Measurements from ENCODE around the gene CASP8.

The CASP8 gene

GRCh38 chr2:201264472-201265173 lies 4.3 kb downstream of the CASP8 start:
- Histone ChIP-seq H3K4me1 (ENCODE audit: low read depth, poor library complexity, severe bottlenecking) (peaks cover 74% of the 10 kb centered on the region), H3K4me2 (peak overlapping the region; percentile 99; the same call in 1 of the 2 replicates), H3K27ac (no peak overlapping the region; the same call in 1 of the 2 replicates), H3K27me3 (ENCODE audit: insufficient read depth, low read depth) (no peaks in the 10 kb centered on the region), H4K20me1 (ENCODE audit: insufficient read depth) (no peaks in the 10 kb centered on the region), H3K9ac (no peak overlapping the region), H3K4me3 (IDR thresholded peaks at IDR 0.05; ENCODE audit: insufficient read depth, low read depth, low read length) (no peak overlapping the region), H3K79me2 (ENCODE audit: insufficient read depth, low read depth) (peaks cover 98% of the 10 kb centered on the region), H2AFZ (ENCODE audit: low read depth) (no peak overlapping the region), H3K36me3 (ENCODE audit: insufficient read depth) (0 out of 2 replicates have a peak, but pooled peaks cover 3% of the 10 kb centered on the region)
- TF ChIP-seq, protein P1, sequence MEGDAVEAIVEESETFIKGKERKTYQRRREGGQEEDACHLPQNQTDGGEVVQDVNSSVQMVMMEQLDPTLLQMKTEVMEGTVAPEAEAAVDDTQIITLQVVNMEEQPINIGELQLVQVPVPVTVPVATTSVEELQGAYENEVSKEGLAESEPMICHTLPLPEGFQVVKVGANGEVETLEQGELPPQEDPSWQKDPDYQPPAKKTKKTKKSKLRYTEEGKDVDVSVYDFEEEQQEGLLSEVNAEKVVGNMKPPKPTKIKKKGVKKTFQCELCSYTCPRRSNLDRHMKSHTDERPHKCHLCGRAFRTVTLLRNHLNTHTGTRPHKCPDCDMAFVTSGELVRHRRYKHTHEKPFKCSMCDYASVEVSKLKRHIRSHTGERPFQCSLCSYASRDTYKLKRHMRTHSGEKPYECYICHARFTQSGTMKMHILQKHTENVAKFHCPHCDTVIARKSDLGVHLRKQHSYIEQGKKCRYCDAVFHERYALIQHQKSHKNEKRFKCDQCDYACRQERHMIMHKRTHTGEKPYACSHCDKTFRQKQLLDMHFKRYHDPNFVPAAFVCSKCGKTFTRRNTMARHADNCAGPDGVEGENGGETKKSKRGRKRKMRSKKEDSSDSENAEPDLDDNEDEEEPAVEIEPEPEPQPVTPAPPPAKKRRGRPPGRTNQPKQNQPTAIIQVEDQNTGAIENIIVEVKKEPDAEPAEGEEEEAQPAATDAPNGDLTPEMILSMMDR (conservative IDR thresholded peaks at IDR 0.05; ENCODE audit: low read depth, low read length), result no peak

GRCh38 chr2:201266629-201267028 lies 6.3 kb downstream of the CASP8 start:
- TF ChIP-seq, protein P1 (conservative IDR thresholded peaks at IDR 0.05; ENCODE audit: low read depth, low read length), result no peak
- peaks cover 97% of the 10 kb centered on the region for H3K79me2 ChIP-seq (ENCODE audit: insufficient read depth, low read depth)
- H4K20me1 ChIP-seq (ENCODE audit: insufficient read depth), result no peaks in the 10 kb centered on the region

GRCh38 chr2:201267278-201268030 lies 7.1 kb downstream of the CASP8 start:
- H3K79me2 ChIP-seq (ENCODE audit: insufficient read depth, low read depth), result peaks cover 95% of the 10 kb centered on the region
- no peak overlapping the region for H3K9ac ChIP-seq
- H3K4me3 ChIP-seq (IDR thresholded peaks at IDR 0.05; ENCODE audit: insufficient read depth, low read depth, low read length), result no peak overlapping the region
- no peak overlapping the region; the same call in 1 of the 2 replicates for H3K4me2 ChIP-seq
- H2AFZ ChIP-seq (ENCODE audit: low read depth), result no peak overlapping the region
- TF ChIP-seq, protein P1 (conservative IDR thresholded peaks at IDR 0.05; ENCODE audit: low read depth, low read length), result no peak
- peaks cover 73% of the 10 kb centered on the region for H3K4me1 ChIP-seq (ENCODE audit: low read depth, poor library complexity, severe bottlenecking)
- H3K36me3 ChIP-seq (ENCODE audit: insufficient read depth), result 0 out of 2 replicates have a peak, but pooled peaks cover 3% of the 10 kb centered on the region
- H3K27ac ChIP-seq, result no peak overlapping the region
- no peaks in the 10 kb centered on the region for H4K20me1 ChIP-seq (ENCODE audit: insufficient read depth)
- no peaks in the 10 kb centered on the region for H3K27me3 ChIP-seq (ENCODE audit: insufficient read depth, low read depth)

More at GRCh38 chr2:201266629-201267028, 6.3 kb downstream of the CASP8 start:
- Histone ChIP-seq H3K9ac (no peak overlapping the region), H3K4me1 (ENCODE audit: low read depth, poor library complexity, severe bottlenecking) (peaks cover 75% of the 10 kb centered on the region), H2AFZ (ENCODE audit: low read depth) (no peak overlapping the region), H3K4me2 (peak overlapping the region; percentile 31), H3K27me3 (ENCODE audit: insufficient read depth, low read depth) (no peaks in the 10 kb centered on the region), H3K36me3 (ENCODE audit: insufficient read depth) (0 out of 2 replicates have a peak, but pooled peaks cover 3% of the 10 kb centered on the region), H3K4me3 (IDR thresholded peaks at IDR 0.05; ENCODE audit: insufficient read depth, low read depth, low read length) (no peak overlapping the region), H3K27ac (no peak overlapping the region)

- peaks cover 72% of the 10 kb centered on the region for H3K79me2 ChIP-seq (ENCODE audit: insufficient read depth, low read depth)
- peaks cover 18% of the 10 kb centered on the region; the same call in 1 of the 2 replicates for H3K36me3 ChIP-seq (ENCODE audit: insufficient read depth)
- H3K27me3 ChIP-seq (ENCODE audit: insufficient read depth, low read depth), result no peaks in the 10 kb centered on the region
- no peak overlapping the region for H2AFZ ChIP-seq (ENCODE audit: low read depth)
- H3K4me2 ChIP-seq, result no peak overlapping the region
- no peaks in the 10 kb centered on the region for H4K20me1 ChIP-seq (ENCODE audit: insufficient read depth)
- H3K4me3 ChIP-seq (IDR thresholded peaks at IDR 0.05; ENCODE audit: insufficient read depth, low read depth, low read length), result no peak overlapping the region
- H3K9ac ChIP-seq, result no peak overlapping the region
- TF ChIP-seq, protein P1 (conservative IDR thresholded peaks at IDR 0.05; ENCODE audit: low read depth, low read length), result no peak
- peaks cover 50% of the 10 kb centered on the region for H3K4me1 ChIP-seq (ENCODE audit: low read depth, poor library complexity, severe bottlenecking)
- H3K27ac ChIP-seq, result no peak overlapping the region; the same call in 1 of the 2 replicates
These were observed 9.4 kb downstream of the CASP8 start for GRCh38 chr2:201269764-201270163.

All from KMS-11 (cell line).